Glomerular visceral epithelial cell (primary cell): Measurements from ENCODE around the gene KLHDC7A.
A peak's percentile ranks its signal among the peaks of the same experiment; 100 is the strongest.

Source experiments
- DNase-seq: peaks from one replicate; pipeline ENCODE4 v3.0.0-alpha.2; 2016; ENCODE audit errors: extremely low spot score

Gene KLHDC7A

DNA sequence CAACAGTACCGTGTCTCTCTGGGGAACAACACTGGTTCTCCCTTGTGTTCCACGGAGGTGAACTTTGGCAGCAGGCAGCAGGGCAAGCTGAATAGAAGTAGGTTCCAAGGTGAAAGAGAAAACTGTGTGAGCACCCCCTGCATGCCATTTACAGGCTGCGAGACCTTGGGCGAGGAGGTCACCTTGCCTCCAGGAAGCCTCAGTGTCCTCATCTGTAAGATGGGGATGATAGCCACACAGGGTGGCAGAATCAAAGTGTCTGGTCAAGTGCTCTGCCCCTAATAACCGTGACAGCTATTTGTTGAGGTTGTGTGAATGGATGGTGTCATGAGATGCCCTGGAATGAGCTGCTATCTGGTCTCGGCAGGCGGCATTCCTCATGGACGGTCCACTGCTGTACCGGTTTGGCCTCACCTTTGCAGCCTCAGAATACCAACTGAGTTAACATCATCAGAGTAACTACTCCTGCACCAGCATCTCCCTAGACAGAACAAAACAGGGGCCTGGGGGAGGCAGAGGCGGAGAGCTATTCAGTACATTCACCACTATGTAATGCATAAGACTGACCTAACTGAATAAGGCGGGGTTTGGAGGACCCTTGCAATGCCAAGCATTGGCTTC, 7.4 kb upstream of the KLHDC7A start:
- DNase-seq = no peak

DNA sequence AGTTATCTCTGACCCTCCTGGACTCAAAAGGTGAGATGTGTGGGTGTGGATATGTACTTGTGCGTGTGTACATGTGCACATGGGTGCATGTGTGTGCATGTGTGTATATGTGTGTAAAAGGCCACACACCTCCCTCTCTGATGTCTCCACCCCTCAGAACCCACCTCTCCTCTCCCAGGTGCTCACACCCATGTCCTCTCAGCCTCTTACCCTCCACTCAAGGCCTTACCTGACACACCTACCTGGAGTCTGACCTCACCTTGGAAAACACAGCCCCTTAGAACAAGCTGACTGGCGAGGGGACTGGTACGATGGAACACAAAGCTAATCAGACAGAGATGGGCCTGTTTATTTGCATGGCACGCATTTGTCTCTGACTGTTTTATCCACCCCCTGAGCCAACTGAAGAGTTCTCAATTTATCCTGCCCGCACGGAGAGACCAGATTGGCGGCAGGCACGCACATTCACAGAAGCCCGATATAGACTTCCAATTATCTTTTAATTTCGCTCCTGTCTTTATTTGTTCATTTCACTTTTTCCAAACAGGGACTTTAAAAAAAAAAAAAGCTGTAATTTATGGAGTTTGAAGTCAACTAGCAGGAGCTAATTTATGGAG, 6.1 kb upstream of the KLHDC7A start:
- no peak for DNase-seq

DNA sequence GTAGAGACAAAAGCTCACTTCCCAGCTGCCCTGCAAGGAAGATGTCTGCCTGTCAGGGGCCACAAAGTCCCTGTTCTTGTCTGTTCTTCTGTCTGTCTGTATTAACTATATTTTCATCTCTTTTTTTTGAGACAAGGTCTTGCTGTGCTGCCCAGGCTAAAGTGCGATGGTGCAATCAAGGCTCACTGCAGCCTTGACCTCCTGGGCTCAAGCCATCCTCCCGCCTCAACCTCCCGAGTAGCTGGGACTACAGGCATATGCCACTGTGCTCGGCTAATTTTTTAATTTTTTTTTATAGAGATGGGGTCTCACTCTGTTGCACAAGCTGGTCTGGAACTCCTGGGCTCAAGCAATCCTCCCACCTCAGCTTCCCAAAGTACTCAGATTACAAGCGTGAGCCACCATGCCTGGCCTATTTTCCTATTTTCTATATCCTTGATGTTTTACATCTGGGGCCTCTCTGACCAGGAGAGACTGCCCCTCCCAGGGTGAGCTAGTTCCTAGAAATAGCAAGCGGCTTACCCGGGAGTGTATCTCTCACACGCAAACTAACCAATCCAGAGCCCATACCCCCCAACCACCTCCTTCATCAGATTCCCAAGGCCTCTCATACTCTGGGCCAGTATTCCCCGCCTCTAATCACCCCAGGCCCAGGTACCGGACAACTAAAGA, 5.4 kb upstream of the KLHDC7A start:
- no peak for DNase-seq

DNA sequence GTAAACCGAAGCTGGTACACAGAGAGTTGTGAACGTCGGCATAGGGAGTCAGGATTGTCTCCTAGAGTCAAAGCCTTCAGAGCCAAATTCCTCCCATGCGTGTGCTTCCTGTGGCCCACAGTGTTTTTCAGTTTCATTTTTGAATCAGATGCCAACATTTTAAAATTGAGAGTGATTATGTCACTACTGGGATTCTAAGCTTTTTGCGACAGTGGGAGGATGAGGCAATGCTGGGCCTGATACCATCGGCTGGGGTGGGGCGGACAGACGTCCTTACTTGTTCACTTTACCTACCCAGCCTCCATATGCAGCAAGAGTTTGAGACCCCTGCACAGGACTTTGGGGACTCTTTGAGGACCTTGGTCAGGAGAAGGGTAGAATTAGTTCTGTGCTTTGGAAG, 1.3 kb upstream of the KLHDC7A start:
- peak; percentile 19 for DNase-seq

DNA sequence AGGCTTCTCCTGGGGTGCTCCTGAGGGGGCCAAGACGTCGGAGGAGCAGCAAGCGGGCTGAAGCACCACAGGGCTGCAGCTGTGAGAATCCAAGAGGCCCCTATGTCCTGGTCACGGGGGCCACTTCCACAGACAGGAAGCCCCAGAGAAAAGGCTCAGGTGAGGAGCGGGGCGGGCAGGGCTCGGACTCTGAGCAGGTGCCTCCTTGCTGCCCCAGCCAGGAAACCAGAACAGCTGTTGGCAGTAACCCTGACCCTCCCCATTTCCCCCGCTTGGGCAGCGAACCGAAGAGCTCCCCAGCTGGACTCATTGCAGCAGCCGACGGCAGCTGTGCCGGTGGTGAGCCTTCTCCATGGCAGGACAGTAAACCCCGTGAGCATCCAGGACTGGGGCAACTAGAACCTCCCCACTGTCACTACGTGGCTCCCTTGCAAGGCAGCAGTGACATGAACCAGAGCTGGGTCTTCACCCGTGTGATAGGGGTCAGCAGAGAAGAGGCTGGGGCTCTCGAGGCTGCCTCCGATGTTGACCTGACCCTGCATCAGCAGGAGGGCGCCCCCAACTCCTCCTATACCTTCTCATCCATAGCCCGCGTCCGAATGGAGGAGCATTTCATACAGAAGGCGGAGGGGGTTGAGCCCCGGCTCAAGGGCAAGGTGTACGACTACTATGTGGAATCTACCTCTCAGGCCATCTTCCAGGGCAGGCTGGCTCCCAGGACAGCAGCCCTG, 625 bp downstream of the KLHDC7A start:
- peak; percentile 79 for DNase-seq

DNA sequence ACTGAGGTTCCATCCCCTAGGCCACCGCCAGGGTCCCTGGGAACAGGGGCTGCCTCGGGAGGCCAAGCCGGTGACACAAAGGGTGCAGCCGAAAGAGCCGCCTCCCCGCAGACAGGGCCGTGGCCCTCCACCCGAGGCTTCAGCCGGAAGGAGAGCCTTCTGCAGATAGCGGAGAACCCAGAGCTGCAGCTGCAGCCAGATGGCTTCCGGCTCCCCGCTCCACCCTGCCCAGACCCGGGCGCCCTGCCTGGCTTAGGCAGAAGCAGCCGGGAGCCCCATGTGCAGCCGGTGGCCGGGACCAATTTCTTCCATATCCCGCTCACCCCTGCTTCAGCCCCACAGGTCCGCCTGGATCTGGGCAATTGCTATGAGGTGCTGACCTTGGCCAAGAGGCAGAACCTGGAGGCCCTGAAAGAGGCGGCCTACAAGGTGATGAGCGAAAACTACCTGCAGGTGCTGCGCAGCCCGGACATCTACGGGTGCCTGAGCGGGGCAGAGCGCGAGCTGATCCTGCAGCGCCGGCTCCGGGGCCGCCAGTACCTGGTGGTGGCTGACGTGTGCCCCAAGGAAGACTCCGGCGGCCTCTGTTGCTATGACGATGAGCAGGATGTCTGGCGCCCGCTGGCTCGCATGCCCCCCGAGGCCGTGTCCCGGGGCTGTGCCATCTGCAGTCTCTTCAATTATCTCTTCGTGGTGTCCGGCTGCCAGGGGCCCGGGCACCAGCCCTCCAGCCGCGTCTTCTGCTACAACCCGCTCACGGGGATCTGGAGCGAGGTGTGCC, 1.4 kb downstream of the KLHDC7A start:
- no peak for DNase-seq

DNA sequence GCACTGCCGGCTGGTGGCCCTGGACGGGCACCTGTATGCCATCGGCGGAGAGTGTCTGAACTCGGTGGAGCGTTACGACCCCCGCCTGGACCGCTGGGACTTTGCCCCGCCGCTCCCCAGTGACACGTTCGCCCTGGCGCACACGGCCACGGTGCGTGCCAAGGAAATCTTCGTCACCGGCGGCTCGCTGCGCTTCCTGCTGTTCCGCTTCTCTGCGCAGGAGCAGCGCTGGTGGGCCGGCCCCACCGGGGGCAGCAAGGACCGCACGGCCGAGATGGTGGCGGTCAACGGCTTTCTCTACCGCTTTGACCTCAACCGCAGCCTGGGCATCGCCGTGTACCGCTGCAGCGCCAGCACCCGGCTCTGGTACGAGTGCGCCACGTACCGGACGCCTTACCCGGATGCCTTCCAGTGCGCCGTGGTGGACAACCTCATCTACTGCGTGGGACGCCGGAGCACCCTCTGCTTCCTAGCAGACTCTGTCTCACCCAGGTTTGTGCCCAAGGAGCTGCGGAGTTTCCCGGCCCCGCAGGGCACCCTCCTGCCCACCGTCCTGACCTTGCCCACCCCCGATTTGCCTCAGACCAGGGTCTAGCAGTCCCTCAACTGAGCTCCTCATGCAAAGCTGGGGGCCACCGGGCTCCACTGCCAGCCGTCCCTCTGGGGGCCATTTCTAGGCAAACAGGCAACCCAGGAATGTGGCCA, 2.1 kb downstream of the KLHDC7A start:
- DNase-seq = no peak

DNA sequence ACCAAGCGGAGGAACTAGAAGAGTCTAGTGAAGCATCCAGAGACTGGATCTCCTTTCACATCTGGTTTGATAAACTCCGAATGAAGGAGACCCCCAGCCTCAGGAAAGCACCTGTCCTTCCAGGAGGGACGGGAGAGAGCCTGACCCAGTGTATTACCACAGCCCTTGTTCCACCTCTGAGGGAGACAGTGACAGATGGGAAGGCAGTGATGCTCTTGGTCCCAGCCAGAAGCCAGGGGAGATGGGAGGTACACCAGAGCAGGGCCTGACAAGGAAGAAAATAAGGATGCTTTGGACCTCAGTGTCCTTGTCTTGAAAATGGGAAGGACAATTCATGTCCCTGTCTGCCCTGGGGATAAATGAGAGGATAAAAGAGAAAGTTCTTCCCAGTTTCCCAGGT, 3.5 kb downstream of the KLHDC7A start:
- DNase-seq = no peak

DNA sequence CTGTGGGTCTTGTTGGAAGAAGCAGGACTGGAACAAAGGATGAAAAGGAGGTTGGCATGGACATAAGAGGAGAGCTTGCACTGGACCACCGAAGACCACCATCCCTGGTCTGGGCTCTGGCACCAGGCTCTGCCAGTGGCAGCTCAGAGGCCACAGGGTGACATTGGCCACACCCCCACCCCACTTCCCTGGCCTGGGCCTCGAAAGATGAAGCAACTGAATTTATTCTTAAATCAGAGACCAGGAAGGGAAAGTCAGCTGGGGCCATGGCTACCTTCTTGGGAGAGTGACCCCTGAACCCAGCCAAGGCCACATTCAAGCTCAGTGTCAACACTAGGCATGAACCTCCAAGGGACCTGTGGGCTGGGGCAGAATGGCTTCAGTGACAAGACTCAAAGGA, 4.0 kb downstream of the KLHDC7A start:
- DNase-seq = no peak

DNA sequence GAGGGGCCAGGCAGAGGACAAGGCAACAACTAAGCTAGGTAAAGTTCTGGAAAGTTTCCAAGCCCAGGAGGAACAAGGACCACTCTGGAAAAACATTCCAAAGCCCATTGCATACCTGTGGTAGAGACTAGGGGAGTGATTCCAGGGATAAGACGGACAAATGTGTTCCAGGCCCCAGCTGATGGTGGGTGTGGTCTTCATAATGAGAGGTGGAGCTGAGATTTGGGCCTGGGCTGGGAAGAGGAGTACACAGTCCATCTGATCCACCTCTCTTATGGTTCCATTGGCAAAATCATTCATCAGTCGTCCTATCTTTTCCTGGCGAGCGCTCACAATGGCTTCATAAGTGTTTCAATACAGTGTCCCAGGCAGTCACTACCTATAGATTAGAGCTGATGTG, 4.5 kb downstream of the KLHDC7A start:
- no peak for DNase-seq

DNA sequence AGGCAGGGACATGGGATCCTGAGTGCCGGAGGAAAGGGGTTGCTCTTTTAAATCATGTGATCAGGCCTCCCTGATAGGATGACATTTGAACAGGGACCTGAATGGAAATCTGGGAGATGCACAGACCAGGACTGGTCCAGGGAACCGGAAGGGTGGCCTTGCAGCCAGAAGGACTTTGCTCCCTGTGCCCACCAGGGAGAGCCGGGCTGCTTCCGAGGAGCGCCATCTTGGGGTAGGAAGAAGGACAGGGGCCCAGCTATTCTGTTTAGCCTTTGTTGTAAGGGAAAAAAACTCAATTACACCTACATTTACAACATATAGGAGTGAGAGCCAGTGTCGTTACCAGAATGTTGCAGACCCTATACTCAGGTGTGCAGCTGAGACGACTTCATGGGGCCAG, 5.5 kb downstream of the KLHDC7A start:
- no peak for DNase-seq

DNA sequence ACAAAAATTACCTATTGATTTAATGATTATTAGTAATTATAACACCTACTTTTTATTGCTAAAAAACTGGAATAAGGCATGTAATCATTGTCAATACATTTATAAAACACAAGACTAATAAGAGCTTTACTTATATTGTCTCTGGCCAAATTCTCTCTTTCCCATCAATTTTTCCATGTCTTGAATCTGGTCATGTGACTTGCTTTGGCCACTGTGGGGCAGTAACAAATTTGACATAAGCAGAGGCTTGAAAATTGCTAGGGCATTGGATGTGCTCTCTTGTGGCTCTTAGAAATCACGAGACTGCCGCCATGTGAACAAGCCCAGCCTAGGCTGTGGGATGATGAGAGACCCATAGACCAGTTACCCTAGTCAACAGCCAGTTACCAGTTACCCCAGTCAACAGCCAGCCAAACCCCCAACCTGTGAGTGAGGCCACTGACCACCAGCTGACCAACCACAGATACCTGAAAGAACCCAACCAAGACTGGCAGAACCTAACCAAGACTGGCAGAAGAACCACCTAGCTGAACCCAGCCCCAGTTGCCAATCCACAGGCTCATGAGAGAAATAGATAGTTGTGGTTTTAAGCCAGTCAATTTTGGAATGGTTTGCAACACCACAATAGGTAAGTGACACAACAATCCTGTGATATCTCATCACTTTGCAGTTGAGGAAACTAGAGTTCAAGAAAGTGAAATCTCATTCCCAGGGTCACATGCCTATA, 8.8 kb downstream of the KLHDC7A start:
- DNase-seq = no peak

DNA sequence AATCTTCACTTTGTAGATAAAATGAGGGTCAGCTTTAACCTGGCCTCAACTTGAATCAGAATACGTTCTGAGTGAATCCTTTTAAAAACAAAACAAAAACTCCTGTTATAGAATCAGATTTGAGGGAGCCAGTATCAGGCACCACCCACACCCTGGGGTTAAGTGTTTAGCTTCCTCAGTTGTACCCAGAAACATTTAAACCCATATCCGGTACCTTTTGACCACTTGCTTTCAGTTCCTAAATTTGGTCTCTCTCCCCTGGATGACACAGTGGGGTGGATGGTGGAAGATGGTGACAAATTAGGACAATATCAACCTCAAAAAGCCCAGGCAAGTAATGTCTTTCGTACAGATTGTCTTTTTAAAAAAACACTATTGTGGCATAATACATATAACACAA, 10.4 kb downstream of the KLHDC7A start:
- DNase-seq = no peak

DNA sequence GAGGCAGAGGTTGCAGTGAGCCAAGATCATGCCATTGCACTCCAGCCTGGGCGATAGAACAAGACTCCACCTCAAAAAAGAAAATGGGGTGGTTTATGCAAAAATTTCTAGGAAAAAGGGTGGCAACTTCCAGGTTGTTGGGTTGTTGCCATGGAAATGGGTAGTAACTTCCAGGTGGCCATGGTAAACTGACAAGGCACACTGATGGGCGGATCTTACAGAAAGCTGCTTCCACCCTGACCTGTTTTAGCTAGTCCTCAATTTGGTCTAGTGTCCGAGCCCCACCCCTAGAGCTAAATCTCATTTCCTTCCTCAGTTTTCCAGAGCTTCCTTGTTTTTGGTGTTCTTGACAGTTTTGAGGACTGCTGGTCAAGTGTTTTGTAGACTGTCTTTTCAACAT, 13.6 kb downstream of the KLHDC7A start:
- no peak for DNase-seq

DNA sequence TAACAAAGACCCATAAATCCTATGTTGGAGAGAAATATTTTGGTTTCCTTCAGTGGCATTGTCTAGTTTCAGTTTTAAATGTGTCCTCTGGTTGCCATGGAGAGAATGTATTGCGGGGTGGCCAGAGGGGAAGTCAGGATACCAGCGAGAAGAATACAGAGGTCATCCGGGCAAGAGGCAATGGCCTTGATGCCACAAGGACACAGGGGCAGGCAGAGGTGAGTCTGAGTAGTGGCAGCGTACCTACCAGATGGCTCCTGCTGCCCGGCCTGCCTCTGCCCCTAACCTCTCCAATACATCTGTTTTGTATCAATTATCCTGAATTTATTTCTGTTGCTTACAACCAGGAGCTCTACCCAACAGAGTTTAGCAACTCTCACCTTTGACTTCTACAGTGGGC, 14.9 kb downstream of the KLHDC7A start:
- DNase-seq = no peak

DNA sequence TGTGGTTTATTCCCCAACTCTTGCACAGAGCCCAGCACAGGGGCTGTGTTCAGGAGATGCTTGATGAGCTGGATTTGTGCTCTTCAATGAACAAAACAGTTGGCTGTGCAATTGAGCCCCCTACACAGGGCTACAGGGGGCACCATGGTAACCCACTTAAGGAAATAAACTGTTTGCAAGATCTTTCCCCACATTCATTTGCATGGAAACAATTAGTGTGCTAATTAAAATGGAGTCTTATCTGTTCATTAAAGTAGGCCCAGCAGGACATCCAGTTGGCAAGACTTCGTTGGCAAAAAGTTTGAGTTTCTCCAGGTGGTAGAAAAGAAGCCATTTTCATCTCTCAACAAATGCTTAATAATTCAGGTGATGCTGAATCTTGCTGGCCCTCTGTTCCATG, 15.3 kb downstream of the KLHDC7A start:
- no peak for DNase-seq

DNA sequence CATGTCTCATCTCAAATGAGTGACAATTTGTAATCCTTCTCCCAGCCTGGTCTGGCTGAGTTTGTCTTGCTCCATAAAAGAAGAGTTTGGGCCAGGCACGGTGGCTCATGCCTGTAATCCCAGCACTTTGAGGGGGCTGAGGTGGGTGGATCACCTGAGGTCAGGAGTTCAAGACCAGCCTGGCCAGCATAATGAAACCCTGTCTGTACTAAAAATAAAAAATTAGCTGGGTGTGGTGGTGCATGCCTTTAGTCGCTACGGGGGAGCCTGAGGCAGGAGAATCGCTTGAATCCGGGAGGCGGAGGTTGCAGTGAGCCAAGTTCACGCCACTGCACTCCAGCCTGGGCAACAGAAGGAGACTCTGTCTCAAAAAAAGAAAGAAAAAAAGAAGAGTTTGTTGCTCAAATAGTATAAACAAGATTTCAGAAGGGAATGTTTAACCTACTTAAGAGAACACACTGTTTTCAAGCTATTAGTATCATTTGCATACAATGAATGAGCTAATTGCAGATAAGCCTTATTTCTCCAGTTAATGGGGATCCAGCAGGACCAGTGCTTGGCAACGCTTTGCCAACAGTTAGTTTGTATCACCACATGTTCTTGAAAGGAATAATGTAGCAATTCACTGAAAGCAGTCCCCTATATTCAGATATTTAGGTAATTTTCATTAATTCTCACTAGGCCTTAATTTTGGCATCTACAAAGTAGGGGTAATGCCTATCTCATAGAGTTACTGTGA, 15.9 kb downstream of the KLHDC7A start:
- no peak for DNase-seq

DNA sequence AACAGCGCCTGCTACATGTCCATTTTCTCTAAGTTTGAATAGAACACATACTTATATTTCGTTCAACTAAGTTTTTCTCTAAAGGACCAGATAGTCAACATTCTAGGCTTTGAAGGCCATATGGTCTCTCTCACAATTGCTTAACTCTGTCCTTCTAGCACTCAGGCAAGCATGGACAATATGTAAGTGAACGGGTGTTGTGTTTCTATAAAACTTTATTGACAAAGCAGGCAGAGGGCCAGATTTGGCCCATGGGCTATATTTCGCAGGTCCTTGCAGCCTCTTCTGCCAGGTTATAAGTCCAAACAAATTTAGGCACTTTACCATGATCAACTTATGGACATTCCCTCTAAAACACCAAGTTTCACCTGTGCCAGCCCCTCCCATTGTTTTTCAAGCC, 21.1 kb downstream of the KLHDC7A start:
- DNase-seq = no peak

DNA sequence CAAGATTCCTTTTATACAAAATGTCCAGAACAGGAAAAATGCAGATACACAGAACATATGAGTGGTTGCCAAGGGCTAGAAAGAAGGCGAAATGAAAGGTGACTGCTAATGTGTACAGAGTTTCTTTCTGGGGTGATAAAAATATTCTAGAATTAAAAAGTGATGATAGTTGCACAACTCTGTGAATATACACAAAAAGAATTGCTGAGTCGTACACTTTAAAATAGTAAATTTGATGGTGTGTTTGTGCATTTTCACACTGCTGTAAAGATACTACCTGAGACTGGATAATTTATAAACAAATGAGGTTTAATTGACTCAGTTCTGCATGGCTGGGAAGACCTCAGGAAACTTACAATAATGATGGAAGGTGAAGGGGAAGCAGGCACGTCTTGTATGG, 23.9 kb downstream of the KLHDC7A start:
- DNase-seq = no peak

DNA sequence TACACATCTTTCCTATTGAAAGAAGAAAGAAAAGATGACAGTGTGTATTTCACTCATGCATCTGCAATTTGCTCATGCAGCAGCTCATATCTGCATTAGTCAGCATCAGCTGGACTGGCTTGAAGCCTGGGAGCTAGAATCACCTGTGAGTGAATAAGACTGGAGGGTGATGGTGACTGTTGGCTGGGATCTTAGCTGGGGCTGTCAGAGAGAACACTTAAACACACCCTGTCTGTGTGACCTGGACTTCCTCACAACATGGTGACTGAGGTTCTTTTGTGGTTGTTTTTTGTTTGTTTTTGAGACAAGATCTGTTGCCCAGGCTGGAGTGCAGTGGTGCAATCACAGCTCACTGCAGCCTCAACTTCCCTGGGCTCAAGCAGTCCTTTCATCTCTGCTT, 24.9 kb downstream of the KLHDC7A start:
- no peak for DNase-seq
